D721Med (cell line): ENCODE measurements around the gene RNF111.
"Not testable (repeated sequence)": the region's sequence is repeated elsewhere in the genome, so short reads cannot be mapped to it uniquely, and the experiment has no call there.

Source experiments
- DNase-seq: peaks from one replicate; pipeline ENCODE4 v3.0.0; 2011; ENCODE audit warnings: low spot score; ENCODE audit not compliant: insufficient read length
- FAIRE-seq: peaks from 2 replicates; lab custom pipeline; 2011; peaks lifted over from hg19 to GRCh38; lab: Jason Lieb, UNC
- TF ChIP-seq, protein P1 (sequence below): IDR thresholded peaks from 2 replicates; pipeline ENCODE4 v1.5.1; 2012; ENCODE audit warnings: mild to moderate bottlenecking, control low read depth; ENCODE audit not compliant: insufficient read depth; ENCODE audit errors: missing control alignments

The RNF111 gene

DNA sequence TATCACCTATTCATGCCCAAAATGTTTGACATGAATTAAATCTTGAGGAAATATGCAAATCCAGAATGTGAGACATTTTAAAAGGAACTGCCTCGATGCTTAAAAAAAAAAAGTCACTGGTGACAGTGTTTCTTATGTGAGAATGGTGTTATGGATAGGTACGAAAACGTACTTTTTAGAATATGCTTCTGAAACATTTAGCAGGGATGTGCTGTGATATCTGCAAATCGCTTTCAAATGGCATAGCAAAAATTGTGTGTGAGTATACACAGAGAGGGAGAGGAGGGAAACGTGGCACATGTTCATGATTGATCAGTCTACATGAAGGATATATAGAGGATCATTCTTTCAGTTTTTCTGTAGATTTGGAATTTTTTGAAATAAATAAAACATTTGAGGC, 133.5 kb downstream of the RNF111 start:
- FAIRE-seq (no peak), DNase-seq (no peak)
- TF ChIP-seq, protein P1, sequence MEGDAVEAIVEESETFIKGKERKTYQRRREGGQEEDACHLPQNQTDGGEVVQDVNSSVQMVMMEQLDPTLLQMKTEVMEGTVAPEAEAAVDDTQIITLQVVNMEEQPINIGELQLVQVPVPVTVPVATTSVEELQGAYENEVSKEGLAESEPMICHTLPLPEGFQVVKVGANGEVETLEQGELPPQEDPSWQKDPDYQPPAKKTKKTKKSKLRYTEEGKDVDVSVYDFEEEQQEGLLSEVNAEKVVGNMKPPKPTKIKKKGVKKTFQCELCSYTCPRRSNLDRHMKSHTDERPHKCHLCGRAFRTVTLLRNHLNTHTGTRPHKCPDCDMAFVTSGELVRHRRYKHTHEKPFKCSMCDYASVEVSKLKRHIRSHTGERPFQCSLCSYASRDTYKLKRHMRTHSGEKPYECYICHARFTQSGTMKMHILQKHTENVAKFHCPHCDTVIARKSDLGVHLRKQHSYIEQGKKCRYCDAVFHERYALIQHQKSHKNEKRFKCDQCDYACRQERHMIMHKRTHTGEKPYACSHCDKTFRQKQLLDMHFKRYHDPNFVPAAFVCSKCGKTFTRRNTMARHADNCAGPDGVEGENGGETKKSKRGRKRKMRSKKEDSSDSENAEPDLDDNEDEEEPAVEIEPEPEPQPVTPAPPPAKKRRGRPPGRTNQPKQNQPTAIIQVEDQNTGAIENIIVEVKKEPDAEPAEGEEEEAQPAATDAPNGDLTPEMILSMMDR = no peak

DNA sequence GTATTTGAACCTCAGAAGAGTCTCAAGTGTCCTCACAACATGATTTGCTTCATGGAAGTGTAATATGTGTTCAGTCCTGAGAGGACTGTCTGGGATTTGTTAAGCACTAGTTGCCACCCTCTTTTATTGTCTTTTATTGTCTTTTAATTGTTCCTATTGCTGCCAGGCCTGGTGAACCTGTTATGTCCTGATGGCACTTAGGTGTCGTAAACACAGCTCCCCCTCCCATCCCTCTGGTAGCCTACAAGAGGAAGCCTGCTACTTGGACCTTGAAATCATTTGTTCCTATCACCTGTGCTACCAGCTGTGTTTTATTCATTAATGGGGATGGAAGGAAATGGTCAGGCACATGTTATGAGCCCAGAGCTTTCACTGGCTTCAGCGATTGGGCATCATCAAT, 136.8 kb downstream of the RNF111 start:
- no peak for FAIRE-seq
- TF ChIP-seq, protein P1 = no peak

DNA sequence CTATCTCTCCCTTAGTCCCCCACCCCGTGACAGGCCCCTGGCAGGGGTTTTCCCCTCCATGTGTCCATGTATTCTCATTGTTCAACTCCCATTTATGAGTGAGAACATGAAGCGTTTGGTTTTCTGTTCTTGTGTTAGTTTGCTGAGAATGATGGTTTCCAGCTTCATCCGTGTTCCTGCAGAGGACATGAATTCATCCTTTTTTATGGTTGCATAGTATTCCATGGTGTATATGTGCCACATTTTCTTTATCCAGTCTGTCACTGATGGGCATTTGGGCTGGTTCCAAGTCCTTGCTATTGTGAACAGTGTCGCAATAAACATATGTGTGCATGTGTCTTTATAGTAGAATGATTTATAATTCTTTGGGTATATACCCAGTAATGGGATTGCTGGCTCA, 138.2 kb downstream of the RNF111 start:
- DNase-seq, FAIRE-seq: not testable (repeated sequence)

More for the DNA sequence above, 136.8 kb downstream of the RNF111 start:
- no peak for DNase-seq

DNA sequence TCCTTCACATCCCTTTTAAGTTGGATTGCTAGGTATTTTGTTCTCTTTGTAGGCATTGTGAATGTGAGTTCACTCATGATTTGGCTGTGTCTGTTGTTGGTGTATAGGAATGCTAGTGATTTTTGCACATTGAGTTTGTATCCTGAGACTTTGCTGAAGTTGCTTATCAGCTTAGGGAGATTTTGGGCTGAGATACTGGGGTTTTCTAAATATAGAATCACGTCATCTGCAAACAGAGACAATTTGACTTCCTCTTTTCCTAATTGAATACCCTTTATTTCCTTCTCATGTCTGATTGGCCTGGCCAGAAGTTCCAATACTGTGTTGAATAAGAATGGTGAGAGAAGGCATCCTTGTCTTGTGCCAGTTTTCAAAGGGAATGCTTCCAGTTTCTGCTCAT, 139.8 kb downstream of the RNF111 start:
- DNase-seq, FAIRE-seq: not testable (repeated sequence)

DNA sequence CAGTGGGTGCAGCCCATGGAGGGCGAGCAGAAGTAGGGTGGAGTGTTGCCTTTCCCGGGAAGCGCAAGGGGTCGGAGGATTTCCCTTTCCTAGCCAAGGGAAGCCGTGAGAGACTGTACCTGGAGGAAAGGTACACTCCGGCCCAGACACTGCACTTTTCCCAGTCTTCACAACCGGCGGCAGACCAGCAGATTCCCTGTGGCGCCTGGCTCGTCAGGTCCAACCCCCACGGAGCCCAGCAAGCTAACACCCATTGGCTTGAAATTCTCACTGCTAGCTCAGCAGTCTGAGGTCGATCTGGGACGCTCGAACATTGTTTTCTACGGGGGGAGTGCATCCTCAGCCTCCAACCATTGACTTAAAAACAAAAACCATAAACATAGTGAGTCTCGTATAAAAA, 144.0 kb downstream of the RNF111 start:
- TF ChIP-seq, protein P1 = no peak
- DNase-seq (no peak), FAIRE-seq (no peak)

DNA sequence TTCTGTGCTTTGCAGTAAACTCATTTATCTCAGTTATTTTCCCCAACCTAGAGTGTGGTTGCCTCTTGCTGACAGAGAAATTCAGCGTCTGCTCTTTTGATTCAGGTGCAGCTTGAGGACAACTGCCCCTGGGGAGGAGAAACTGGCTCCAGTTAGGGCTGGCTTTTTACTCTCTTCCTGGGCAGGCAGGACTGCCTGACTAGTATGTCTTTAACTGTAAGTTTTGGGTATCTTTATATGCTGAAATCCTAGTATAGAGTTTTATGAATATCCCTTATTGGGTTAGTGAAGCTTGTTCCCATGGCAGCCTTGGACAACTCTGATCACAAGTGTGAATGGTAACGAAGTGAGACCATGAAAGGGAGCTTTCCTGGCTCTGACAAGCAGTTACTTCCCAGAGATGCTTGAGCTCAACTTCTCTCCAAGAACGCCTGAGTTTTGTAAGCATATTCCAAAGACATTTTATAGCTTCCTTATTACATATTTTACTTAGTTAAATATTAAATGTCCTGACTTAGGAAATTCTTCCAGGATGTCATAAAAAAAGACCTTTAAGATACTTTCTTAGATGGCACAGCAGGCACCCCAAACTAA, 144.6 kb downstream of the RNF111 start:
- FAIRE-seq (no peak), DNase-seq (no peak)
- TF ChIP-seq, protein P1 = no peak

DNA sequence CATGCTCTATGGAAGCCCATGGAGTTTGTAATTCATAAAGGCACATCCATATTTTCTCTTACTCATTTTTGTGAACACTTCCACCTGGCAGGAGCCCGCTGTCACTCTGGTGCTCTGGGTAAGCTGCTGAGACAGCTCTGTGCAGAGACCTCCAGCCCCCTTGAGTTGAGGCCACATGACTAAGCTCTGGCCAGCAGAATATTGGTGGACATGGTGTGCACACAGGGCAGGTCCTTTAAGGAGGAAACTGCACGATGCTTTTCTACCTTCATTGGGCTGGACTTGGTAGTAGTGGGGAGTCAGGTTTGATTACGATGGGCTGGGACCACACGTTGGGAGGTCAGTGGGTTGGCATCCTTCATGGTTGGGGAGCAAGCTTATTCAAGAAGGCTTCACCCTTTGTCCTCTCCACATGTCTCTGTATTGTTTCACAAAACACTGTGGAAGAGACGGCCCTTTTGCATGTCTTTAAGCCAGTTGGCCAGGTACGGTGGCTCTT, 146.5 kb downstream of the RNF111 start:
- TF ChIP-seq, protein P1 = no peak
- FAIRE-seq (no peak), DNase-seq (no peak)

DNA sequence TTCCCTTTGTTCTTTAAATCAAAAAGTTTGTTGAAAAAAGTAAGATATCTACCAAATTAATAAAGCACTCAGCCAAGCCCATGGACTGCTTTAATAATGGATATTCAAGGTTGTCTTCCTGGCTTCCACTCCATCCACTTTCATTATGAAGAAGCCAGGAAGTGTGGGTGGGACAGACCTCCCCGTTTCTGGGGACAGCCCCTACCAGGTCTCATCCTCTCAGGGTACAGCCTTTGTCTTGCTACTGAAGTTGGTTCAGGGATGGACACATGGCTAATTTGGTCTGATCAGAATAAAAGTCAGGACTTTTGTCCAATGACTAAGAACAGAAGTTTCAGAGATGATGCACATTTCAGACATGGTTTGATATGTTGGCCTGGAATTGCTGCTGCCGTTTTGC, 150.1 kb downstream of the RNF111 start:
- DNase-seq (no peak), FAIRE-seq (no peak)
- TF ChIP-seq, protein P1 = no peak
